HepG2 (cell line): ENCODE results near the gene HMGN4. TPM values are rescaled to one million over a fixed set of nuclear protein-coding genes. Genes with fewer than 3 reads are reported as not detected.
A peak's percentile ranks its signal among the peaks of the same experiment; 100 is the strongest.

Source experiments
- AKAP8 ChIP-seq: sonication (generic); formaldehyde crosslinking; IDR thresholded peaks from 2 replicates; pipeline ENCODE4 v1.5.1; 2020; ENCODE audit warnings: mild to moderate bottlenecking, missing genetic modification reagents
- CBX5 ChIP-seq: sonication (generic); formaldehyde crosslinking; IDR thresholded peaks from 2 replicates; pipeline ENCODE4 v1.4.0; 2020; ENCODE audit warnings: missing genetic modification reagents, borderline replicate concordance
- EHMT2 ChIP-seq: fragments of 200-600 bp; sonication (generic); IDR thresholded peaks from 2 replicates; pipeline ENCODE4 v1.7.0; 2017; ENCODE audit warnings: antibody characterized with exemption, low read depth, low read length, borderline replicate concordance
- GTF2F1 ChIP-seq: fragments of 150-350 bp; IDR thresholded peaks from 2 replicates; pipeline ENCODE4 v1.6.1; 2014; ENCODE audit warnings: low read length
- HDAC1 ChIP-seq: sonication (generic); formaldehyde crosslinking; IDR thresholded peaks from 2 replicates; pipeline ENCODE4 v1.5.1; 2020; ENCODE audit warnings: mild to moderate bottlenecking, missing genetic modification reagents
- HNRNPL ChIP-seq: fragments of 200-400 bp; formaldehyde crosslinking; IDR thresholded peaks from 2 replicates; pipeline ENCODE4 v1.6.1; 2017; ENCODE audit warnings: mild to moderate bottlenecking, low read depth, low read length
- KAT2B ChIP-seq: fragments of 150-350 bp; IDR thresholded peaks from 2 replicates; pipeline ENCODE4 v1.6.1; 2014; ENCODE audit warnings: low read depth, low read length, borderline replicate concordance
- MED1 ChIP-seq: sonication (generic); formaldehyde crosslinking; IDR thresholded peaks from 2 replicates; pipeline ENCODE4 v1.4.0; 2020; ENCODE audit warnings: missing genetic modification reagents
- MTF1 ChIP-seq: sonication (generic); formaldehyde crosslinking; IDR thresholded peaks from 2 replicates; pipeline ENCODE4 v1.5.0; 2020; ENCODE audit warnings: missing genetic modification reagents
- ZFYVE20 ChIP-seq: sonication (generic); formaldehyde crosslinking; IDR thresholded peaks from 2 replicates; pipeline ENCODE4 v1.8.0; 2023; ENCODE audit warnings: low read depth, mild to moderate bottlenecking, moderate library complexity, missing genetic modification reagents, borderline replicate concordance
- ZIK1 ChIP-seq: sonication (generic); formaldehyde crosslinking; IDR thresholded peaks from 2 replicates; pipeline ENCODE4 v1.5.0; 2020; ENCODE audit warnings: mild to moderate bottlenecking, low read depth, missing genetic modification reagents, borderline replicate concordance
- ZNF232 ChIP-seq: sonication (generic); formaldehyde crosslinking; IDR thresholded peaks from 2 replicates; pipeline ENCODE4 v1.4.0; 2020; ENCODE audit warnings: missing genetic modification reagents, borderline replicate concordance
- ZNF768 ChIP-seq: sonication (generic); formaldehyde crosslinking; IDR thresholded peaks from 2 replicates; pipeline ENCODE4 v1.4.0; 2020; ENCODE audit warnings: missing genetic modification reagents
- ZNF776 ChIP-seq: sonication (generic); formaldehyde crosslinking; IDR thresholded peaks from 2 replicates; pipeline ENCODE4 v1.4.0; 2020; ENCODE audit warnings: mild to moderate bottlenecking, missing genetic modification reagents
- ZNF782 ChIP-seq: sonication (generic); formaldehyde crosslinking; IDR thresholded peaks from 2 replicates; pipeline ENCODE4 v1.4.0; 2020; ENCODE audit warnings: missing genetic modification reagents, mild to moderate bottlenecking, borderline replicate concordance
- polyA plus RNA-seq, 8 experiments: library from polyadenylated mRNA; depleted of rRNA in 3 of 8; stranded (reverse) in 7 of 8; unstranded in 1 of 8; fragments of >200 nt; fragmentation: Illumina TruSeq in 4 of 8; extraction: Trizol in 4 of 8; gene quantifications; 2 replicates each; pipeline versions ENCODE4 v1.2.1 to v1.2.3, GENCODE V29; 2011 to 2016; ENCODE audit warnings: low read depth in 4 of 8, missing spikeins in 1 of 8, mixed read lengths in 1 of 8; ENCODE audit not compliant: insufficient read depth in 1 of 8
- total RNA-seq, 5 experiments: library from RNA; depleted of rRNA; stranded (reverse); fragments of >200 nt; fragmentation: Illumina TruSeq; extraction: Trizol; gene quantifications; 2 replicates each; pipeline ENCODE4 v1.2.3, GENCODE V29; 2016; ENCODE audit warnings: low read depth in 1 of 5
- TF ChIP-seq, protein P1 (sequence below): sonication (generic); formaldehyde crosslinking; IDR thresholded peaks from 2 replicates; pipeline ENCODE4 v1.9.0; 2021; ENCODE audit warnings: missing genetic modification reagents, borderline replicate concordance
- TF ChIP-seq, protein P2 (sequence below): sonication (generic); formaldehyde crosslinking; IDR thresholded peaks from 2 replicates; pipeline ENCODE4 v1.4.0; 2020; ENCODE audit warnings: mild to moderate bottlenecking, low read depth, missing genetic modification reagents
- TF ChIP-seq, protein P3 (sequence below): sonication (generic); formaldehyde crosslinking; IDR thresholded peaks from 2 replicates; pipeline ENCODE4 v1.5.0; 2020; ENCODE audit warnings: mild to moderate bottlenecking, missing genetic modification reagents

HMGN4 gene
- total and polyA plus RNA-seq, 2 of the 13 experiments (the other 11 are each of a cell fraction or from before 2014, with no cell fraction given): 39.9 to 52.1 TPM

DNA sequence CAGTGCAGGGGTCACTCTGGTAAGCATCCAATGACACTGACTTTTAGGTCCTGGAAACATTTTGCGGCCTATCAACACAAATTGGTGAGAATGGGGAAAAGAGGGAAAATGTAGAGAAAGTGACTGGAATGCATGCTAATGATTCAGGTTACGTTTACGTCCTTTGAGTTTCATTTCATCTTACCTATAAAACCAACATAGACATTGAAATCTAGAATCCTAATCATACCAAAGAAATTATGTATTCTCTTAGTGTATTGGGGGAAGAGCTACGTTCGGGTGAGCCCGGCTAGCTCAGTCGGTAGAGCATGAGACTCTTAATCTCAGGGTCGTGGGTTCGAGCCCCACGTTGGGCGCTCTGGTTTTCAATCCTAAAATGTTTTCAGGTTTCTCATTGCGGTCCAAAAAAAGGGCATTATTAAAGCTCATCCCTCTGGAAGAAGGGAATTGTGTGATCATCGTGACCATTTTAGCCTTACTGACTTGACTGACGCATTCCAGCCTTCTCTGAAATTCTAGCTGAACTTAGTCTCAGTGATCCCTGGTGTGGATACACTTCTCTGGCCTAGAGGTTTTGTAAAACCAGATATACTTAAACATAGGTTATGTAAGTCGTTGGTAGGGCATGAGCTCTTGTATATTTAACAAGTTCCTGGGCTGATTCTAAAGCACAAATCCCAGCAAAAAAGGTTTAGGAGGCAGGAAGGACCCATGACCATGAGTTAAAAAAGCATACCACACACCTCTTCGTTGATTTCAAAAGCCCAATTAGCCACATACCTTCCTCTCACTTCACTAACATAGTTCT, 18.3 kb downstream of the HMGN4 start (continued):
- TF ChIP-seq, protein P1, sequence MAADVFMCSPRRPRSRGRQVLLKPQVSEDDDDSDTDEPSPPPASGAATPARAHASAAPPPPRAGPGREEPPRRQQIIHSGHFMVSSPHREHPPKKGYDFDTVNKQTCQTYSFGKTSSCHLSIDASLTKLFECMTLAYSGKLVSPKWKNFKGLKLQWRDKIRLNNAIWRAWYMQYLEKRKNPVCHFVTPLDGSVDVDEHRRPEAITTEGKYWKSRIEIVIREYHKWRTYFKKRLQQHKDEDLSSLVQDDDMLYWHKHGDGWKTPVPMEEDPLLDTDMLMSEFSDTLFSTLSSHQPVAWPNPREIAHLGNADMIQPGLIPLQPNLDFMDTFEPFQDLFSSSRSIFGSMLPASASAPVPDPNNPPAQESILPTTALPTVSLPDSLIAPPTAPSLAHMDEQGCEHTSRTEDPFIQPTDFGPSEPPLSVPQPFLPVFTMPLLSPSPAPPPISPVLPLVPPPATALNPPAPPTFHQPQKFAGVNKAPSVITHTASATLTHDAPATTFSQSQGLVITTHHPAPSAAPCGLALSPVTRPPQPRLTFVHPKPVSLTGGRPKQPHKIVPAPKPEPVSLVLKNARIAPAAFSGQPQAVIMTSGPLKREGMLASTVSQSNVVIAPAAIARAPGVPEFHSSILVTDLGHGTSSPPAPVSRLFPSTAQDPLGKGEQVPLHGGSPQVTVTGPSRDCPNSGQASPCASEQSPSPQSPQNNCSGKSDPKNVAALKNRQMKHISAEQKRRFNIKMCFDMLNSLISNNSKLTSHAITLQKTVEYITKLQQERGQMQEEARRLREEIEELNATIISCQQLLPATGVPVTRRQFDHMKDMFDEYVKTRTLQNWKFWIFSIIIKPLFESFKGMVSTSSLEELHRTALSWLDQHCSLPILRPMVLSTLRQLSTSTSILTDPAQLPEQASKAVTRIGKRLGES: no peak
- TF ChIP-seq MTF1 (CRISPR knock-in tag): 0 out of 2 replicates have a peak, but pooled peaks have one; percentile 17
- TF ChIP-seq GTF2F1: 0 out of 2 replicates have a peak, but pooled peaks have one; percentile 59
- TF ChIP-seq ZFYVE20 (CRISPR knock-in tag): no peak
- no peak for TF ChIP-seq KAT2B
- TF ChIP-seq, protein P2, sequence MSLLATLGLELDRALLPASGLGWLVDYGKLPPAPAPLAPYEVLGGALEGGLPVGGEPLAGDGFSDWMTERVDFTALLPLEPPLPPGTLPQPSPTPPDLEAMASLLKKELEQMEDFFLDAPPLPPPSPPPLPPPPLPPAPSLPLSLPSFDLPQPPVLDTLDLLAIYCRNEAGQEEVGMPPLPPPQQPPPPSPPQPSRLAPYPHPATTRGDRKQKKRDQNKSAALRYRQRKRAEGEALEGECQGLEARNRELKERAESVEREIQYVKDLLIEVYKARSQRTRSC (CRISPR knock-in tag): no peak
- peak; percentile 75 for TF ChIP-seq MED1 (CRISPR knock-in tag)
- peak; percentile 15; the same call in 1 of the 2 replicates for TF ChIP-seq CBX5
- peak; percentile 71 for TF ChIP-seq HDAC1 (CRISPR knock-in tag)
- TF ChIP-seq EHMT2: peak; percentile 52; the same call in 1 of the 2 replicates
- no peak for TF ChIP-seq HNRNPL
- TF ChIP-seq ZNF768 (CRISPR knock-in tag): no peak
- TF ChIP-seq ZIK1 (CRISPR knock-in tag): no peak
- TF ChIP-seq ZNF232 (CRISPR knock-in tag): no peak; the same call in 1 of the 2 replicates
- TF ChIP-seq AKAP8: no peak
- peak; percentile 22; the same call in 1 of the 2 replicates for TF ChIP-seq ZNF782 (CRISPR knock-in tag)
- TF ChIP-seq ZNF776 (CRISPR knock-in tag): no peak
- TF ChIP-seq, protein P3, sequence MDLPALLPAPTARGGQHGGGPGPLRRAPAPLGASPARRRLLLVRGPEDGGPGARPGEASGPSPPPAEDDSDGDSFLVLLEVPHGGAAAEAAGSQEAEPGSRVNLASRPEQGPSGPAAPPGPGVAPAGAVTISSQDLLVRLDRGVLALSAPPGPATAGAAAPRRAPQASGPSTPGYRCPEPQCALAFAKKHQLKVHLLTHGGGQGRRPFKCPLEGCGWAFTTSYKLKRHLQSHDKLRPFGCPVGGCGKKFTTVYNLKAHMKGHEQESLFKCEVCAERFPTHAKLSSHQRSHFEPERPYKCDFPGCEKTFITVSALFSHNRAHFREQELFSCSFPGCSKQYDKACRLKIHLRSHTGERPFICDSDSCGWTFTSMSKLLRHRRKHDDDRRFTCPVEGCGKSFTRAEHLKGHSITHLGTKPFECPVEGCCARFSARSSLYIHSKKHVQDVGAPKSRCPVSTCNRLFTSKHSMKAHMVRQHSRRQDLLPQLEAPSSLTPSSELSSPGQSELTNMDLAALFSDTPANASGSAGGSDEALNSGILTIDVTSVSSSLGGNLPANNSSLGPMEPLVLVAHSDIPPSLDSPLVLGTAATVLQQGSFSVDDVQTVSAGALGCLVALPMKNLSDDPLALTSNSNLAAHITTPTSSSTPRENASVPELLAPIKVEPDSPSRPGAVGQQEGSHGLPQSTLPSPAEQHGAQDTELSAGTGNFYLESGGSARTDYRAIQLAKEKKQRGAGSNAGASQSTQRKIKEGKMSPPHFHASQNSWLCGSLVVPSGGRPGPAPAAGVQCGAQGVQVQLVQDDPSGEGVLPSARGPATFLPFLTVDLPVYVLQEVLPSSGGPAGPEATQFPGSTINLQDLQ: no peak
